ENCODE data around the gene SPI1.

- TF ChIP-seq SUZ12 (IDR thresholded peaks at IDR 0.05; ENCODE audit: extremely low read depth, insufficient read depth, insufficient read length) (no peak), YY1 (IDR thresholded peaks at IDR 0.05; ENCODE audit: insufficient read depth, insufficient read length) (no peak)
These were observed 52.9 kb downstream of the SPI1 start for GRCh38 chr11:47325271-47326041.

Measured in NT2/D1 (cell line).